Nephron (organoid): ENCODE data around the gene HTR7.
"Not testable (repeated sequence)": the region's sequence is repeated elsewhere in the genome, so short reads cannot be mapped to it uniquely, and the experiment has no call there.

Experiments
- H3K27ac Mint-ChIP-seq, 3 experiments: 2 replicates each; pipeline ENCODE4 v1.8.0; 2020; ENCODE audit warnings: mixed read lengths in 3 of 3, mild to moderate bottlenecking in 2 of 3, moderate library complexity in 1 of 3
- H3K27me3 Mint-ChIP-seq: 2 replicates; pipeline ENCODE4 v1.8.0; 2021; ENCODE audit warnings: low read depth, mild to moderate bottlenecking, moderate library complexity, mixed read lengths
- H3K36me3 Mint-ChIP-seq: 2 replicates; pipeline ENCODE4 v1.8.0; 2020; ENCODE audit warnings: low read depth, mixed read lengths
- H3K4me1 Mint-ChIP-seq: 2 replicates; pipeline ENCODE4 v1.8.0; 2020; ENCODE audit warnings: mixed read lengths
- H3K4me3 Mint-ChIP-seq, 3 experiments: 2 replicates each; pipeline ENCODE4 v1.8.0; 2020; ENCODE audit warnings: mild to moderate bottlenecking in 3 of 3, mixed read lengths in 3 of 3, moderate library complexity in 2 of 3
- H3K9me3 Mint-ChIP-seq: 2 replicates; pipeline ENCODE4 v1.8.0; 2020; ENCODE audit warnings: mixed read lengths
- TF ChIP-seq, protein P1 (sequence below), 3 experiments: fragments of 200-600 bp; sonication (generic); IDR thresholded peaks; one replicate each; pipeline ENCODE4 v1.5.0; 2021; ENCODE audit warnings: antibody characterized with exemption in 3 of 3; ENCODE audit not compliant: unreplicated experiment in 3 of 3

Gene HTR7

DNA sequence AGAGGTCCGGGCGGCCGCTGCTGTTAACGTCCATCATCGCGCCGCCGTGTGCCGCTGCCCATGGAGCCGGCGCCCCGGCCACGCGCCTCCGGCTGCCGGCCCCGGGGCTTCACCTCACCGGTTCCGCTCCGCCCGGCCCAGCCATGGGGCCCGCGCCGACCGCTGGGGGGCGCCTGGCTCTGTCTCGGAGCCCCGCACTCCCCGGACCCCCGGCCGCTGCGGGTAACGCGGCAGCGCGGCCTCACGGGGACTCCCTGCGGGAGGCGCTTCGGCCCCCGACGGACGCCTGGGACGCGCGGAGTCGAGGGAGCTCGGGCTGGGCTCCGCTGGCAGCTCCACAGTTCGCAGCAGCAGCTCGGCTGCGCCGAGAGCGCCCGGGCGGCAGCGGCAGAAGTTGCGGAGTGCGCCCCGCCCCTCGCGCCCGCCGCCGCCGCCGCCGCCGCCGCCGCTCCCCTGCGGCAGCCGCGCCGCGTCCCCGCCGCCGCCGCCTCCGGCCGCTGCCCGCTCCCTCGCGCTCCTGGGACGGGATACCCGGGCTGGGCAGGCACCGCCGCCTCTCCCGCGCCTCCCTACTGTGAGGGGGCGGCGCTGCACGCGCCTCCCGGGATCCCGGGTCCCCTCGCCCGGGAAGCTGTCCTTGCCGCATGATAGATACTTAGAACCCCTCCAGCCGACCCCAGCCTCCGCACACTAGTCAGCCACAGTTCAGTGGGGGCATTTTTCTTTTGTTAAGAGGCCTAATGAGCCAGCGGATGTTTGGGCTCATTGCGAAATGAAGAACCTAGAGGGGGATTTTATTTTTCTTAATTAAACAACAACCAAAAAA, at the start of gene HTR7:
Gene HTR7 (minus strand): TSS at position 405 of the 826 bp plus-strand sequence. CDS start 368 bp downstream, at position 37.
- peaks cover 3% of the 10 kb centered on the region for H3K9me3 Mint-ChIP-seq
- TF ChIP-seq, protein P1, sequence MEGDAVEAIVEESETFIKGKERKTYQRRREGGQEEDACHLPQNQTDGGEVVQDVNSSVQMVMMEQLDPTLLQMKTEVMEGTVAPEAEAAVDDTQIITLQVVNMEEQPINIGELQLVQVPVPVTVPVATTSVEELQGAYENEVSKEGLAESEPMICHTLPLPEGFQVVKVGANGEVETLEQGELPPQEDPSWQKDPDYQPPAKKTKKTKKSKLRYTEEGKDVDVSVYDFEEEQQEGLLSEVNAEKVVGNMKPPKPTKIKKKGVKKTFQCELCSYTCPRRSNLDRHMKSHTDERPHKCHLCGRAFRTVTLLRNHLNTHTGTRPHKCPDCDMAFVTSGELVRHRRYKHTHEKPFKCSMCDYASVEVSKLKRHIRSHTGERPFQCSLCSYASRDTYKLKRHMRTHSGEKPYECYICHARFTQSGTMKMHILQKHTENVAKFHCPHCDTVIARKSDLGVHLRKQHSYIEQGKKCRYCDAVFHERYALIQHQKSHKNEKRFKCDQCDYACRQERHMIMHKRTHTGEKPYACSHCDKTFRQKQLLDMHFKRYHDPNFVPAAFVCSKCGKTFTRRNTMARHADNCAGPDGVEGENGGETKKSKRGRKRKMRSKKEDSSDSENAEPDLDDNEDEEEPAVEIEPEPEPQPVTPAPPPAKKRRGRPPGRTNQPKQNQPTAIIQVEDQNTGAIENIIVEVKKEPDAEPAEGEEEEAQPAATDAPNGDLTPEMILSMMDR (IDR thresholded peaks at IDR 0.05; ENCODE audit: unreplicated experiment in 3 of 3): peak; percentile 52 to 67 (median 59)
- H3K27me3 Mint-ChIP-seq: peaks cover 81% of the 10 kb centered on the region
- H3K4me1 Mint-ChIP-seq: peaks cover 5% of the 10 kb centered on the region
- H3K27ac Mint-ChIP-seq: peak within 1 kb of the TSS in 1 of 3 experiments; percentile 38
- H3K4me3 Mint-ChIP-seq: peak within 1 kb of the TSS; percentile 89 to 95 (median 92)
- no peaks in the 10 kb centered on the region for H3K36me3 Mint-ChIP-seq

DNA sequence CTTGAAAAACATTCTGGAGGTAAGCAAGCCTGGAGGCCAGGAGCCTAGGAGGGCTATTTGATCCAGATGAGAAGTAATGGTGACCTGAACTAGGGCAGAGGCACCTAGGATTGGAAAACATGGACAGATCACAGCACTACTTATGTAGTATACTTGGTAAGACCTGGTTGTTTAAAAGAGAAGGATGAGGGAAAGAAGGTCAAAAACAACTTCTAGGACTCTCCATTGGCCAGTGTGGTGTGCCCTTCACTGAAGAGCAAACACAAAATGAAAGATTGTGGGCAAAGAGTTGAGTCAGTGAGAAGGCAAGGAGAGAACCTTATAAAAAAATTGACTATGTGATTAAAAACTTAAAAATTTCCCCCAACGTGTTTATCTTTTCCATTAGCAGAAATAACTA, 48.8 kb upstream of the HTR7 start:
- Mint-ChIP-seq H3K36me3 (peaks cover 39% of the 10 kb centered on the region), H3K4me3 (no peak overlapping the region), H3K27ac (no peak overlapping the region), H3K27me3 (no peaks in the 10 kb centered on the region), H3K4me1 (peaks cover 1% of the 10 kb centered on the region), H3K9me3 (no peaks in the 10 kb centered on the region)
- TF ChIP-seq, protein P1 (IDR thresholded peaks at IDR 0.05; ENCODE audit: unreplicated experiment in 3 of 3): no peak

DNA sequence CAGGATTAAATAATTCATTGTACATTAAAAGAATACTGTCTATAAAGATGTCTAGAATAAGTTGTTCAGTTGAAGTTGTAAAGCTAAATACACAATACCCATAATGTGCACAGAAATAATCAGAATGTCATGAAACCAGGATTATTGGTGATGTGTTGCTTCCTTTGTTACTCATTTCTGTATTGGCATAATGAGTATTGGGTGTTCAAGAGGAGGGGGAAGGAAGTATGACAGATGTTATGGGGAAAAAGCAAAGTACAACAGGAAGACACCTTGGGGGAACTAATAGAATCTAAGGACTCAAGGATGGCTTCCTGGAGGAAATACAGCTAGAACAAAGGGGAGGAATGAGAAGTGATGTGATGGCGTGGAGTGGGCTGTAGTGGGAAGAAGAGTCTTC, 48.1 kb upstream of the HTR7 start:
- Mint-ChIP-seq H3K4me1 (no peaks in the 10 kb centered on the region), H3K27ac (no peak overlapping the region), H3K9me3 (no peaks in the 10 kb centered on the region), H3K36me3 (peaks cover 42% of the 10 kb centered on the region), H3K27me3 (no peaks in the 10 kb centered on the region), H3K4me3 (no peak overlapping the region)
- TF ChIP-seq, protein P1 (IDR thresholded peaks at IDR 0.05; ENCODE audit: unreplicated experiment in 3 of 3): no peak

DNA sequence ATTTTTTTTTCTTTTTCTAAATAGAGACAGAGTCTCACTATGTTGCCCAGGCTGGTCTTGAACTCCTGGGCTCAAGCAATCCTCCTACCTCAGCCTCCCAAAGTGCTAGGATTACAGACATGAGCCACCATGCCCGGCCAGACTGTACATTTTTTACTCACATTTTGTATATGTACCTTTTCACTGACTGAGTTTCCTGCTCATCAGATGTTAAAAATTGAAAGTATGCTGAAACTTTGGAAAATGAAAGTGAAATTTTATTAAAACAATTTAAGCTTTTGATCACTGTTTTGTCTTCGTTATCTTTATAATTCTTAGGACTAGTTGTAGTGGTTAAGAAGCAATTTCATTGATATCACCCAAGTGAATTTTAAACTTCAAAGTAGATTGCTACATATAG, 39.1 kb upstream of the HTR7 start:
- not testable (repeated sequence) for H3K9me3 Mint-ChIP-seq, H3K4me3 Mint-ChIP-seq, H3K27me3 Mint-ChIP-seq, H3K27ac Mint-ChIP-seq, H3K4me1 Mint-ChIP-seq
- H3K36me3 Mint-ChIP-seq: peaks cover 51% of the 10 kb centered on the region

DNA sequence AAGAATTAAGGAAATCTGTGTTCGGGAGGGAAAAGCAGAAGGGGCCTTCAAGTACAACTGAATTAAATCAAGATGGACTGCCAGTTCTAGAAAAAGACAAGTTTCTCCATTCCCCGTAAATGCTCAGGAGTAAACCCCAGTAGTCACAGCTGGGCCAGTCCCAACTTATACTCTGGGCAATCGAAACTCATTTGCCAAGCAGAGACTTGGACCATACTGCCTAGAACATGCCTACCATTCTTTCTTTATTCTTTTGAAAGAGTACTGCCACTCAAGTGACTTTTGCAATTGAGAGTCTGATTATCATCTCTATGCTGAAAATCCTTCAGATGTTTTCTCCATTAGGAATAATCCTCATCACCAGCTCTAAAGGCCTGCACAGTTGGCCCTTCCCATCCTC, 35.4 kb upstream of the HTR7 start:
- no peak overlapping the region for H3K4me3 Mint-ChIP-seq
- peaks cover 67% of the 10 kb centered on the region for H3K36me3 Mint-ChIP-seq
- TF ChIP-seq, protein P1 (IDR thresholded peaks at IDR 0.05; ENCODE audit: unreplicated experiment in 3 of 3): no peak
- no peak overlapping the region for H3K27ac Mint-ChIP-seq
- no peaks in the 10 kb centered on the region for H3K27me3 Mint-ChIP-seq
- H3K9me3 Mint-ChIP-seq: no peaks in the 10 kb centered on the region
- no peaks in the 10 kb centered on the region for H3K4me1 Mint-ChIP-seq

DNA sequence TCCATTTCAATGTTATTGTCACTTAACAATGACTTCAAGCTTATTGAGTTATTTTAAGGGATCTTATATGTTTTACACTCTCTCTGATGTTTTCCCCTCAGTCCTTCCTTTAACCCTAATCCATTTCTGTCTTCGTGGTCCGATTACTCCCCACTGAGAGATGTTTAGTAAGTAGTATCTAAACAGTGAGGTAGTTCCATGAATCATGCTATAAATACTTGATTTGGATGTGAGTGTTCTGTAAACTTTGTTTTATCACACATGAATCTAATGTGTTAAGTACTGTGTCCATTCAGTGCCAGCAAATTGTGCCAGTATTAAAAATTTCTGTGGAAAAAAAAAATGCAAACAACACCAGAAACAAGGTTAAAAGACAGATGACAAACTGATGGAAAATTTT, 32.5 kb upstream of the HTR7 start:
- no peaks in the 10 kb centered on the region for H3K27me3 Mint-ChIP-seq
- TF ChIP-seq, protein P1 (IDR thresholded peaks at IDR 0.05; ENCODE audit: unreplicated experiment in 3 of 3): no peak
- H3K36me3 Mint-ChIP-seq: peaks cover 71% of the 10 kb centered on the region
- H3K9me3 Mint-ChIP-seq: no peaks in the 10 kb centered on the region
- no peak overlapping the region for H3K4me3 Mint-ChIP-seq
- H3K27ac Mint-ChIP-seq: no peak overlapping the region
- peaks cover 11% of the 10 kb centered on the region for H3K4me1 Mint-ChIP-seq
